Kidney capillary endothelial cell (primary cell): ENCODE measurements around the gene RHBDF2.
A peak's percentile ranks its signal among the peaks of the same experiment; 100 is the strongest.

ENCODE experiments used
- DNase-seq: peaks from one replicate; pipeline ENCODE4 v3.0.0-alpha.2; 2018; ENCODE audit warnings: low spot score

Gene RHBDF2

DNA sequence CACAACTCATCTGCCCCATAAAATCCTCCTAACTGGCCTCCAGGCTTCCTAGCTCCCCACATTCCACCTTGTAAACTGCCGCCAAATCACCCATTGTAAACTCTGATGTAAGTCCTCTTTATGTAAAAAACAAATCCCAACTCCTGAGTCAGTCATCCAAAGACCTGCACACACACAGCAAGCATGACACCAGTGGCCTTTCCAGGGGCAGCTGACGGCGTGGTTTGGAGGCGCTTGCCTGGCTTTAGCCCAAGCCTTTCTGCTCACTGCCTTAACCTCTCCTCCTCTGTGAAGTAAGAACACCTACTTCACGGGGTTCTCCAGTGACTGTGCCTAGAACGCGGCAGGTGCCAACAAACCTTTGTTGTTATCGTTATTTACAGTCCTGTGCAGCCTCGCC, 62.3 kb downstream of the RHBDF2 start:
- no peak for DNase-seq

DNA sequence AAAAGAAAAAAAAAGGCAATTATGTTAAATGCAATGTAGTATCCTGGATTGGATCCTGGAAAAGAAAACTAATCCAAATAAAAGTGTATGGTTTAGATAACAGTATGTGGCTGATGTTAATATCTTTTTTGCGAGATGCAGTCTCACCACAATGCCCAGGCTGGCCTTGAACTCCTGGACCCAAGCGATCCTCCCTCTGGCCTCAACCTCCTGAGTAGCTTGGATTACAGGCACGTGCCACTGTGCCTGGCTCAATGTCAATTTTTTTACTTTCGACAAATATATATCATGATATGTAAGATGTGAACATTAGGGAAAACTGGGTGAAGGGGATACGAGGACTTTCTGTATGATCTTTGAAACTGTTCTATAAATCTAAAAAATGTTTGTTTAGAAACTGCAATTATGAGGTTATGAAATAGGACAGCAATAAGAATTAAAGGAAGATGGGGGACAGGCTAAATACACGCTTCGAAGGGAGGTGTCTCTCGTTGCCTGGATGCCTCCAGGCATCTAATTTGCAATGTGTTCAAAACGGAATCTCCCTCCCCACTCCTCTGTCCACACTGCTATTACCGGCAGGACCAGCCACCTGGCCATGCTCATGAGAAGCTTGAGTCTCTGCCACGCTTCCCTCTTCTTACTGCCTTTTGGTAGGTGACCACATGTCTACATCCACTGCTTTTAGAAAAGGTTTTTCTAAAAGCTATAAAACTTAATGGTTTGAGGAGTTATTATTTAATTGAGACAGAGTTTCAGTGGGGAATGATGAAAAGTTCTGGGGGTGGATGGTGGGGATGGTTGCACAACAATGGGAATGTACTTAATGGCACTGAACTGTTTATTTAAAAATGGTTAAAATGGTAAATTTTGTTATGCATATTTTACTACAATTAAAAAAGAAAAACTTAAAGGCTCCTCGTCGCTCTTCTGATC, 63.5 kb downstream of the RHBDF2 start:
- DNase-seq = no peak

DNA sequence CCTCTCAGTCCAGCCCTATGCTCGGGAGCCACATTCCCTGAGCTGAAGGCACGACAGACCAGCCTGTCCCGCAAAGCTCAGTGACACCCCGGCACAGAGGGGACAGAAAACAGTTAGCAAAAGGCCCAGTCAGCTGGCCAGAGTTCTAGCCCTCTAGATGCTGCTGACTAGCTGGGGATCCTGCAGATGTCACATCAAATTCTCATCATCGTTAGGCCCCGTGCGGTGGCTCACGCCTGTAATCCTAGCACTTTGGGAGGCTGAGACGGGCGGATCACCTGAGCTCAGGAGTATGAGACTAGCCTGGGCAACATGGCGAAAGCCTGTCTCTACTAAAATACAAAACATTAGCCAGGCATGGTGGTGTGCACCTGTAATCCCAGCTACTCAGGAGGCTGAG, 65.5 kb downstream of the RHBDF2 start:
- no peak for DNase-seq

DNA sequence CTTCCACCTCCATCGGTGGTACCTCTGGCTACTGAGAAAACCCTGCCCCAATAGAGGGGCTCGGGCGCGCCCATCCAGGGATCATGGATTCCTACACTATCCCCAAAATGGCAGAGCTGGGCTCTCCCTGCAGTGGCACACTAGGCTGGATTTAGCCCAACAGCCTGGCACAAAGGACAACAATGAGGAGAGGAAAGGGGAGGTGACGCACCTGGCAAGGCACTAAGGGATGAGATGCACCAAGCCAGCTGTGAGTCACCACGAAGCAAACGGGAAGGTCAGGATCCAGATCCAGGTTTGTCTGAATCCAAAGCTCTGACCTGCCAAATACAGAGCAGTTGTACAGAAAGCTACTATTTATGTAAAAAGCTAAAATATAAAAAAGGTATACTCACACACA, 66.4 kb downstream of the RHBDF2 start:
- no peak for DNase-seq

GRCh38 chr17:76433693-76434092, 67.5 kb downstream of the RHBDF2 start:
- no peak for DNase-seq

DNA sequence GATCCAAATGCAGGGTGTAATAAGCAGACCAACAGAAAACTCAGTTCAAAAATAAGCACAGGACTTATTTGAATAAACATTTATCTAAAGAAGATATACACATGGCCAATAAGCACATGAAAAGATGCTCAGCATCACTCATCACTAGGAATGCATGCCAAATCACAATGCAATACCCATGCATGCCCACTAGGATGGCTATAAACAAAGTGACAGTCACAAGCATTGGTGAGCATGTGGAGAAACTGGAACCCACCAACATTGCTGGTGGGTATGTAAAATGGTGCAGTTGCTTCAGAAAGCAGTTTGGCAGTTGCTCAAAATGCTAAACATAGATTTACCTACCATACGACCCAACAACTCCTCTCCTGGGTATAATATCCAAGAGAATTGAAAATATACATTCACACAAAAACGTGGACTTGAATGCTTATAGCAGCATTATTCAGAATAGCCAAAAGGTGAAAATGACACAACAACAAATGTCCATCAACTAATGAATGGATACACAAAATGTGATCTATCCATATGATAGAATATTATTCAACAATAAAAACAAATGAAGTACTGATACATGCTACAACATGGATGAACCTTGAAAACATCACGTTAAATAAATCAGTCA, 68.4 kb downstream of the RHBDF2 start:
- peak; percentile 33 for DNase-seq

DNA sequence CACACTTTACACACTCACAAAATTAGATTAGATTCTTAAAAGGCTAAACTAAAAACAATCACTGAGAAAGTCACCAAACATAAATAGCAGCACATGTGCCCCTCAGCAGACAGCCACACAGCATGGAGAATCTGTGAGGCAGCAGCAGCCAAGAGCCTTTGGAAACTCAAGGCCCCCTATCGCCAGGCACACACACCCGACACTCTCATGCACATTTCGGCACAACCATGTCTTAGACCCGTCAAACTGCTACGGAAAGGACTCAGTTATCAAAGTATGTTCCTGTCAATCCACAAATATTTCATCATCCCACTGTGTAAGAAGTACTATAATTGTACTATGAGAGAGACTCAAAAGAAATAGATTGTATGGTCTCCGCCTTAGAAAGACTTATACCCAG, 69.2 kb downstream of the RHBDF2 start:
- DNase-seq = no peak

DNA sequence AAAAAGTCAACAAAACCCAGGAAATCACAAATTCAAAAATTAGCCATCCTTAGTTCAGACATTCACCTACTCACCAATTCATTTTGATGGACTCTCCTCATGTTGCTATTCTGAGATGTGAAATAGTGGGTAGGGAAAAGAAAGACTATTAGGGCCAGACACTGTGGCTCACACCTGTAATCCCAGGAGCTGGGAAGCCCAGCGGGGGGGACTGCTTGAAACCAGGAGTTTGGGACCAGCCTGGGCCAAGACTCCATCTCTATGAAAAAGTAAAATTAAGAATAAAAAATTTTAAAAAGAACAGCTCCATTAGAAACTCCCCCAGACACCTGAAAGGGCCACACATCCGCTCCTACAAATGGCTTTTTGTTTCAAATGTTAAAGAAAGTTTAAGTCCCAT, 69.7 kb downstream of the RHBDF2 start:
- no peak for DNase-seq

DNA sequence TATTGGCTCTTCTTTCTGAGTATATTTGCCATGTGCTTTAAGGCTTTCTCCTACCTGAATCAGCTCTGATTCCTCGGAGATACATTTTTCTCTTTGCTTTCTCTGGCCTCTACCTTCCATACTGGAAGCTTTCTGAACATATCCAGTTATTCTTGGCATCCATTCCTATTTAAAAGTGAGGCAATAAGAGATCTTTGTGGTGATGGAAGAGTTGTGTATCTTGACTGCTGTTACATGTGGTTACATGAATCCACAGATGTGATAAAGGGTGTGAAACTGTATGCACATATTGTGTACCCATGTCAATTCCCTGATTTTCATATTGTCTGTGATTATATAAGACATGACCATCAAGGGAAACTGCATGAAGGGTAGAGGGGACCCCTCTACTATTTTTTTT, 72.7 kb downstream of the RHBDF2 start:
- DNase-seq = no peak

GRCh38 chr17:76427501-76428231, 73.6 kb downstream of the RHBDF2 start:
- DNase-seq = peak; percentile 53

- no peak for DNase-seq
Observed at GRCh38 chr17:76426853-76427252, 74.4 kb downstream of the RHBDF2 start.

DNA sequence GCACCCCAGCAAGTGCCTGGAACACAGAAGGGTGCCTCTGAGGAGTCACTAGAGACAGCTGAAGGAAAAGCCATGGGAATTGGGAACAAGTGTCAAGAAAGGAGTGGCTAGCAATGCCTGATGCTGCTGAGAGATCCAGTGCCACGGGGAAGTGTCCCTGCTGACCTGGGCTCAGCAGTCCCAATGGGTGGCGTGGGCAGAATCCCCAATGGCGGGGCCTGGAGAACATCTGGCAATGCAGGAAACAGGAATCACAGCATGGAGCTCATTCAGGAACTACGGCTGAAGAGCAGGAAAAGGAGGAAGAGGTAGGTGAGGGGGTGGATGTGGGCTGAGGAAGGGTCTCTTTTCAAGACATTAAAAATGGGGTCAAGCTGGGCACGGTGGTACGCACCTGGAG, 78.4 kb downstream of the RHBDF2 start:
- no peak for DNase-seq

GRCh38 chr17:76422406-76422805, 78.8 kb downstream of the RHBDF2 start:
- DNase-seq = no peak

GRCh38 chr17:76421044-76421407, 80.2 kb downstream of the RHBDF2 start:
- DNase-seq = peak; percentile 14
